Liver (tissue), 3 donors: ENCODE measurements around the gene CDO1.

Source experiments
- ATF3 ChIP-seq: IDR thresholded peaks from 2 replicates; pipeline ENCODE4 v1.6.1; 2016; ENCODE audit warnings: antibody characterized with exemption
- CTCF ChIP-seq: fragments of 150-350 bp; IDR thresholded peaks from 2 replicates; pipeline ENCODE4 v1.5.1; 2017; ENCODE audit warnings: improper control_type of control experiment, low read depth, low read length; ENCODE audit not compliant: missing input control
- EGR1 ChIP-seq, 2 donors: IDR thresholded peaks; 2 replicates each; pipeline ENCODE4 v1.6.1; 2016 to 2018; ENCODE audit warnings: antibody characterized with exemption in 2 of 2, low read depth in 2 of 2
- GABPA ChIP-seq, 2 donors: IDR thresholded peaks in 1 of 2; conservative IDR thresholded peaks in 1 of 2; 2 replicates each; pipeline ENCODE4 v1.6.1; 2016; ENCODE audit warnings: antibody characterized with exemption in 2 of 2, mild to moderate bottlenecking in 1 of 2, moderate library complexity in 1 of 2
- HNF4A ChIP-seq, 2 donors: conservative IDR thresholded peaks; 2 replicates each; pipeline ENCODE4 v1.6.1; 2016; ENCODE audit warnings: antibody characterized with exemption in 2 of 2, mild to moderate bottlenecking in 2 of 2
- MAX ChIP-seq: IDR thresholded peaks from 2 replicates; pipeline ENCODE4 v1.6.1; 2016; ENCODE audit warnings: antibody characterized with exemption
- RAD21 ChIP-seq, 2 donors: IDR thresholded peaks; 2 replicates each; pipeline ENCODE4 v1.6.1; 2016; ENCODE audit warnings: antibody characterized with exemption in 2 of 2, mild to moderate bottlenecking in 2 of 2
- REST ChIP-seq: IDR thresholded peaks from 2 replicates; pipeline ENCODE4 v1.6.1; 2016; ENCODE audit warnings: antibody characterized with exemption, mild to moderate bottlenecking
- SP1 ChIP-seq: IDR thresholded peaks from 2 replicates; pipeline ENCODE4 v1.6.1; 2018; ENCODE audit warnings: antibody characterized with exemption, mild to moderate bottlenecking
- donor health status: healthy.
- donor health status: healthy.

- TF ChIP-seq CTCF = no peak
- TF ChIP-seq ATF3 = no peak
- no peak for TF ChIP-seq REST
- TF ChIP-seq HNF4A (conservative IDR thresholded peaks at IDR 0.05) = no peak
- TF ChIP-seq GABPA (IDR thresholded peaks at IDR 0.05 in 1 of 2, conservative IDR thresholded peaks at IDR 0.05 in 1 of 2) = no peak
- TF ChIP-seq RAD21 (IDR thresholded peaks at IDR 0.05) = no peak
- TF ChIP-seq EGR1 (IDR thresholded peaks at IDR 0.05; ENCODE audit: low read depth in 2 of 2) = no peak
- TF ChIP-seq MAX = no peak
- no peak for TF ChIP-seq SP1
Measured at GRCh38 chr5:115842952-115843351, 26.5 kb upstream of the CDO1 start.
